Activated CD8-positive, alpha-beta T cell treated with anti-CD3 and anti-CD28 coated beads for 36 hours (primary cell): ENCODE data around the gene TRIM14. TPM values are rescaled to one million over a fixed set of nuclear protein-coding genes. Genes with fewer than 3 reads are reported as not detected.

ENCODE experiments used
- ATAC-seq: fragments of 200-7000 bp; cut with Tn5 transposase; one replicate; pipeline ENCODE4 v1.10.0; 2021; ENCODE audit warnings: mild to moderate bottlenecking, moderate library complexity
- CTCF ChIA-PET: fragments of 350-600 bp; sonication (Branson Sonifier 250); formaldehyde crosslinking; loops from one replicate; lab custom pipeline; 2021; ENCODE audit warnings: antibody characterized with exemption; lab: Charles Lee
- POLR2A ChIA-PET: fragments of 350-600 bp; sonication (Branson Sonifier 250); formaldehyde crosslinking; loops from one replicate; lab custom pipeline; 2021; ENCODE audit warnings: antibody characterized with exemption; lab: Charles Lee
- DNase-seq: peaks from one replicate; pipeline ENCODE4 v3.0.0-alpha.2; 2020
- H3K27ac Mint-ChIP-seq: one replicate; pipeline ENCODE4 v1.8.0; 2021; ENCODE audit warnings: mild to moderate bottlenecking, mixed read lengths
- H3K27me3 Mint-ChIP-seq: one replicate; pipeline ENCODE4 v1.8.0; 2021; ENCODE audit warnings: mixed read lengths
- H3K36me3 Mint-ChIP-seq: one replicate; pipeline ENCODE4 v1.8.0; 2021; ENCODE audit warnings: low read depth, mixed read lengths
- H3K4me1 Mint-ChIP-seq: one replicate; pipeline ENCODE4 v1.8.0; 2021; ENCODE audit warnings: low read depth, mixed read lengths
- H3K4me3 Mint-ChIP-seq: one replicate; pipeline ENCODE4 v1.8.0; 2021; ENCODE audit warnings: mild to moderate bottlenecking, moderate library complexity, mixed read lengths
- H3K9me3 Mint-ChIP-seq: one replicate; pipeline ENCODE4 v1.8.0; 2021; ENCODE audit warnings: mixed read lengths
- CTCF ChIP-seq: fragments of 200-600 bp; IDR thresholded peaks from one replicate; pipeline ENCODE4 v1.8.0; 2022; ENCODE audit warnings: antibody characterized with exemption, mild to moderate bottlenecking
- intact Hi-C: fragments of 100-400 bp; cut with micrococcal nuclease; formaldehyde crosslinking; loops from one replicate; pipeline ENCODE4 v1.10.0; 2022
- total RNA-seq, 2 experiments: library from RNA; stranded (reverse); gene quantifications; one replicate each; pipeline ENCODE4 v1.2.3, GENCODE V29; 2021

Gene TRIM14
- total RNA-seq, 2 experiments from 2014 or later, result 39.6 to 41.8 TPM

GRCh38 chr9:98034593-98035546, 84.2 kb downstream of the TRIM14 start:
- no peaks in the 10 kb centered on the region for H3K36me3 Mint-ChIP-seq
- intact Hi-C loops, result loop anchor here (1.0 kb wide), 1 partner anchor 112 kb away; no protein-coding TSS in a partner anchor
- peak overlapping the region; percentile 13 for H3K4me3 Mint-ChIP-seq
- ChIA-PET CTCF (interaction anchor here (0.6 to 3.0 kb wide), 39 partner anchors 10 to 398 kb away, joined by 3 to 38 read pairs (median 4); partner anchors contain the start of genes HEMGN, NANS, TBC1D2 and TRIM14), POLR2A (interaction anchor here (1.2 to 1.6 kb wide), 3 partner anchors 49 to 113 kb away, joined by 3 to 4 read pairs (median 4); partner anchors contain the start of gene ANP32B)
- ATAC-seq (peak; percentile 99), DNase-seq (peak; percentile 96)
- H3K4me1 Mint-ChIP-seq, result peaks cover 13% of the 10 kb centered on the region
- no peaks in the 10 kb centered on the region for H3K9me3 Mint-ChIP-seq
- peak; percentile 69 for TF ChIP-seq CTCF
- no peak overlapping the region for H3K27ac Mint-ChIP-seq
- H3K27me3 Mint-ChIP-seq, result no peaks in the 10 kb centered on the region

GRCh38 chr9:98031935-98032334, 87.1 kb downstream of the TRIM14 start:
- ChIA-PET POLR2A (interaction anchor here (0.6 to 0.9 kb wide), 3 partner anchors 24 to 351 kb away, joined by 3 to 6 read pairs (median 3); no protein-coding TSS in a partner anchor), CTCF (interaction anchor here (0.6 to 1.6 kb wide), 8 partner anchors 12 to 138 kb away, joined by 3 to 6 read pairs (median 4); no protein-coding TSS in a partner anchor)
- Mint-ChIP-seq H3K9me3 (no peaks in the 10 kb centered on the region), H3K4me1 (peaks cover 13% of the 10 kb centered on the region), H3K4me3 (no peak overlapping the region), H3K27me3 (no peaks in the 10 kb centered on the region), H3K27ac (no peak overlapping the region), H3K36me3 (no peaks in the 10 kb centered on the region)
- intact Hi-C loops, result no loop called here
- ATAC-seq, result no peak
- TF ChIP-seq CTCF, result no peak
- no peak for DNase-seq

GRCh38 chr9:98031169-98031568, 87.9 kb downstream of the TRIM14 start:
- ChIA-PET POLR2A (interaction anchor here (0.9 kb wide), 1 partner anchor 42 kb away, joined by 3 read pairs; no protein-coding TSS in a partner anchor), CTCF (interaction anchor here (1.5 to 1.6 kb wide), 3 partner anchors 13 to 27 kb away, joined by 3 to 5 read pairs (median 3); no protein-coding TSS in a partner anchor)
- no peak for DNase-seq
- peaks cover 13% of the 10 kb centered on the region for H3K4me1 Mint-ChIP-seq
- intact Hi-C loops, result no loop called here
- H3K4me3 Mint-ChIP-seq, result no peak overlapping the region
- peaks cover 2% of the 10 kb centered on the region for H3K36me3 Mint-ChIP-seq
- H3K27ac Mint-ChIP-seq, result no peak overlapping the region
- no peak for ATAC-seq
- no peak for TF ChIP-seq CTCF
- no peaks in the 10 kb centered on the region for H3K27me3 Mint-ChIP-seq
- H3K9me3 Mint-ChIP-seq, result no peaks in the 10 kb centered on the region

- no peak for TF ChIP-seq CTCF
- CTCF ChIA-PET, result interaction anchor here (1.6 to 4.1 kb wide), 2 partner anchors 10 to 103 kb away, joined by 5 to 19 read pairs; partner anchors contain the start of gene TRMO
- POLR2A ChIA-PET, result interaction anchor here (1.1 to 1.3 kb wide), 2 partner anchors 18 to 20 kb away, joined by 3 to 5 read pairs; no protein-coding TSS in a partner anchor
- intact Hi-C loops, result no loop called here
- ATAC-seq, result no peak
- no peaks in the 10 kb centered on the region for H3K27me3 Mint-ChIP-seq
- no peaks in the 10 kb centered on the region for H3K9me3 Mint-ChIP-seq
- no peak for DNase-seq
- H3K36me3 Mint-ChIP-seq, result peaks cover 11% of the 10 kb centered on the region
- H3K4me3 Mint-ChIP-seq, result no peak overlapping the region
- H3K27ac Mint-ChIP-seq, result no peak overlapping the region
- no peaks in the 10 kb centered on the region for H3K4me1 Mint-ChIP-seq
These were observed 94.3 kb downstream of the TRIM14 start for GRCh38 chr9:98024702-98025101.
